K562 (cell line): Measurements from ENCODE around the gene EWSR1. TPM values are rescaled to one million over a fixed set of nuclear protein-coding genes. Genes with fewer than 3 reads are reported as not detected.
A peak's percentile ranks its signal among the peaks of the same experiment; 100 is the strongest.

Experiments
- ATAC-seq: fragments of 200-7000 bp; cut with Tn5 transposase; 3 replicates; pipeline ENCODE4 v1.9.1; 2020; ENCODE audit warnings: moderate library complexity
- BruUV-seq: library from RNA; stranded (reverse); fragments of 400-500 nt; replicated peaks from 2 replicates; lab custom pipeline; 2021; lab: Mats Ljungman, UMichigan
- CTCF ChIA-PET: fragments of 300-600 bp; formaldehyde crosslinking; extraction: SDS; loops from one replicate; lab custom pipeline; 2021; ENCODE audit warnings: low intra/inter-chr PET ratio; lab: Yijun Ruan, JAX
- POLR2A ChIA-PET: fragments of 300-600, 350-650 bp; sonication (Branson Sonifier 250); formaldehyde crosslinking; extraction: SDS; loops from one replicate; lab custom pipeline; 2021; ENCODE audit warnings: antibody characterized with exemption, inconsistent platforms; lab: Yijun Ruan, JAX
- DNase-seq, 4 experiments: peaks; one replicate each; pipeline versions ENCODE4 v3.0.0 to v3.0.0-alpha.2; 2011 to 2018; ENCODE audit warnings: low spot score in 3 of 4, mixed read lengths in 3 of 4; ENCODE audit errors: extremely low read depth in 1 of 4
- FAIRE-seq: peaks from 2 replicates; lab custom pipeline; 2011; peaks lifted over from hg19 to GRCh38; lab: Jason Lieb, UNC
- H2AFZ ChIP-seq: 2 replicates; pipeline ENCODE4 v1.6.0; 2011; ENCODE audit warnings: low read depth, low read length, control low read depth, inconsistent platforms
- H3K27ac ChIP-seq: fragments of 200-600 bp; 3 replicates; pipeline ENCODE4 v1.8.0; 2011; ENCODE audit warnings: low read depth, mild to moderate bottlenecking, control low read depth, inconsistent platforms, low read length, moderate library complexity, mixed read lengths; ENCODE audit errors: extremely low read depth
- H3K27me3 ChIP-seq, 2 experiments: fragments of 300-600 bp in 1 of 2; 2 replicates in 1 of 2; 3 replicates in 1 of 2; pipeline versions ENCODE4 v1.6.0 to v1.8.0; 2011; ENCODE audit warnings: inconsistent platforms in 2 of 2, low read length in 2 of 2, mild to moderate bottlenecking in 1 of 2, mixed read lengths in 1 of 2, moderate library complexity in 1 of 2; ENCODE audit not compliant: control insufficient read depth in 2 of 2, insufficient read depth in 2 of 2
- H3K36me3 ChIP-seq: fragments of 300-600 bp; 3 replicates; pipeline ENCODE4 v1.8.0; 2011; ENCODE audit warnings: mild to moderate bottlenecking, low read length, inconsistent platforms; ENCODE audit not compliant: control insufficient read depth, insufficient read depth
- H3K4me1 ChIP-seq, 2 experiments: fragments of 200-600 bp in 1 of 2; replicated peaks in 1 of 2; 2 replicates in 1 of 2; 3 replicates in 1 of 2; pipeline versions ENCODE4 v1.5.1 to v1.8.0; 2011; ENCODE audit warnings: inconsistent platforms in 2 of 2, low read length in 2 of 2, mild to moderate bottlenecking in 1 of 2, mixed read lengths in 1 of 2, moderate library complexity in 1 of 2; ENCODE audit not compliant: control insufficient read depth in 2 of 2, insufficient read depth in 2 of 2
- H3K4me2 ChIP-seq: 2 replicates; pipeline ENCODE4 v1.6.1; 2011; ENCODE audit warnings: low read length, control low read depth, inconsistent platforms, mixed read lengths; ENCODE audit not compliant: insufficient read depth
- H3K4me3 ChIP-seq: fragments of 200-600 bp; sonication (generic), shearing (Covaris generic); 2 replicates; pipeline ENCODE4 v1.5.1; 2016; ENCODE audit warnings: control low read depth, inconsistent platforms
- H3K79me2 ChIP-seq: fragments of 200-600 bp; 3 replicates; pipeline ENCODE4 v1.8.0; 2011; ENCODE audit warnings: low read length, inconsistent platforms; ENCODE audit not compliant: control insufficient read depth, insufficient read depth
- H3K9ac ChIP-seq, 2 experiments: 2 replicates each; pipeline versions ENCODE4 v1.6.0 to v1.6.1; 2011; ENCODE audit warnings: low read depth in 2 of 2, low read length in 2 of 2, control low read depth in 1 of 2, inconsistent platforms in 1 of 2, mild to moderate bottlenecking in 1 of 2, mixed read lengths in 1 of 2; ENCODE audit not compliant: insufficient read depth in 1 of 2
- H3K9me1 ChIP-seq: one replicate; pipeline ENCODE4 v1.6.0; 2011; ENCODE audit warnings: inconsistent platforms, mild to moderate bottlenecking, low read length, moderate library complexity; ENCODE audit not compliant: control insufficient read depth, insufficient read depth
- H3K9me3 ChIP-seq: replicated peaks from 2 replicates; pipeline ENCODE4 v1.5.1; 2011; ENCODE audit warnings: low read depth, low read length, inconsistent platforms; ENCODE audit not compliant: control insufficient read depth, insufficient read depth
- H4K20me1 ChIP-seq: replicated peaks from 2 replicates; pipeline ENCODE4 v1.6.1; 2011; ENCODE audit warnings: low read length, inconsistent platforms, mixed read lengths; ENCODE audit not compliant: control insufficient read depth, insufficient read depth
- POLR2G ChIP-seq: fragments of 200-400 bp; formaldehyde crosslinking; IDR thresholded peaks from 2 replicates; pipeline ENCODE4 v1.6.1; 2017; ENCODE audit warnings: low read depth, mild to moderate bottlenecking, antibody characterized with exemption, low read length, moderate library complexity
- whole genome bisulfite sequencing: fragments of 100-300 bp; shearing (Covaris generic); methylation state at CpG from one replicate; pipeline ENCODE4 v1.1.6; 2016; ENCODE audit warnings: low coverage, mixed read lengths; ENCODE audit not compliant: insufficient coverage; ENCODE audit errors: missing lambda C conversion rate; 5-methylcytosine and 5-hydroxymethylcytosine counted together
- in situ Hi-C: fragments of 300-500 bp; cut with MboI; formaldehyde crosslinking; loops from 4 replicates; pipeline ENCODE4 v1.15.0; 2018; ENCODE audit warnings: inconsistent platforms, mixed read lengths
- intact Hi-C: fragments of 100-400 bp; cut with micrococcal nuclease; formaldehyde crosslinking; loops from 2 replicates; pipeline ENCODE4 v1.14.2; 2022
- polyA plus RNA-seq, 8 experiments: library from polyadenylated mRNA; depleted of rRNA in 4 of 8; stranded (reverse) in 5 of 8; unstranded in 3 of 8; fragments of >200 nt; fragmentation: Nextera tagmentation in 2 of 8; fragmentation: Illumina TruSeq in 1 of 8; extraction: Ambion mirVana in 2 of 8; extraction: Trizol in 1 of 8; gene quantifications; 2 replicates each; pipeline versions ENCODE4 v1.2.1 to v1.2.3, GENCODE V29; 2011 to 2014; ENCODE audit warnings: inconsistent platforms in 1 of 8, missing spikeins in 1 of 8
- total RNA-seq, 7 experiments: library from RNA; depleted of rRNA in 6 of 7; stranded (reverse); fragments of >200 nt in 6 of 7; fragmentation: Illumina TruSeq in 2 of 7; extraction: Trizol in 2 of 7; gene quantifications; 2 replicates each; pipeline versions ENCODE4 v1.2.1 to v1.2.3, GENCODE V29; 2011 to 2021; ENCODE audit warnings: low replicate concordance in 1 of 7
- TF ChIP-seq, protein P1 (sequence below): fragments of 250-450 bp; sonication (Bioruptor Pico); IDR thresholded peaks from 2 replicates; pipeline ENCODE4 v1.4.0; 2020; ENCODE audit warnings: mild to moderate bottlenecking, moderate library complexity

The EWSR1 gene
- total and polyA plus RNA-seq, 9 of the 15 experiments (the other 6 are each of a cell fraction or from before 2014, with no cell fraction given), result 83.3 to 450 (median 239) TPM

DNA sequence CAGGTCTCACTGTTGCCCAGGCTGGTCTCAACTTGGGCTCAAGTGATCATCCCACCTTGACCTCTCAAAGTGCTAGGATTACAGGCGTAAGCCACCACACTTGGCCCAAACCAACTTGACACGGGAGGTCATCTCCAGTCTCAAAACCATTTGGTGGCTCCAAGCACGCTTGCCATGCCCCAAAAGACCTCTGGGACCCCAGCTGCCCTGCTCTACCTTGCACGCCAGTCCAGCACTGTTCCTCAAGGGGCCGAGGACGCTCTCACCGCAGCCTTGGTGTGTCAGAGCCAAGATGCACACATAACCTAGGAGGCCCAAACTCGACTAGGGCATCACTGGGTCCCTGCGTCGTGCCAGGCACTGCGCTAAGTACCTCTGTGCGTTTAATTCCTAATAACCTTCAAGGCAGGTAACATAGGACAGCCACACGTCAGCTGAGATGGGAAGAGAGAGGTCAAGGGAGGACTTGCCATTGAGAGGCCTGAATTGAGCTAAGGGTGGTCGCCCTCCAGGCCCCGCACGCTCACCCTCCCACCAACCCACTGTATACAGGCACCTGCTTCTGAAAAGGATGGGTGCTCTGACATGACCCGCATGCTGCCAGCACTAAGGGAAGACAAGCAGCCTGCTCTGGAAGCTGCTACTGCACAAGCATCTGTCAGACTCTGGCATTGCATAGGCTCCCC, 33.8 kb downstream of the EWSR1 start:
- H3K27me3 ChIP-seq, result no peaks in the 10 kb centered on the region
- no peaks in the 10 kb centered on the region for H3K9me3 ChIP-seq
- CTCF ChIA-PET, result no interaction called here
- DNase-seq (no peak), FAIRE-seq (no peak), ATAC-seq (no peak)
- H3K9me1 ChIP-seq, result no peaks in the 10 kb centered on the region
- in situ Hi-C loops (no loop called here), intact Hi-C loops (no loop called here)
- no peak overlapping the region for H2AFZ ChIP-seq
- H3K4me2 ChIP-seq, result no peak overlapping the region
- peaks cover 36% of the 10 kb centered on the region for H3K36me3 ChIP-seq
- H3K4me3 ChIP-seq, result no peak overlapping the region
- no peak overlapping the region for H3K9ac ChIP-seq
- no peaks in the 10 kb centered on the region; the same call in 1 of the 2 replicates for H4K20me1 ChIP-seq
- TF ChIP-seq POLR2G, result peak; percentile 51
- TF ChIP-seq, protein P1, sequence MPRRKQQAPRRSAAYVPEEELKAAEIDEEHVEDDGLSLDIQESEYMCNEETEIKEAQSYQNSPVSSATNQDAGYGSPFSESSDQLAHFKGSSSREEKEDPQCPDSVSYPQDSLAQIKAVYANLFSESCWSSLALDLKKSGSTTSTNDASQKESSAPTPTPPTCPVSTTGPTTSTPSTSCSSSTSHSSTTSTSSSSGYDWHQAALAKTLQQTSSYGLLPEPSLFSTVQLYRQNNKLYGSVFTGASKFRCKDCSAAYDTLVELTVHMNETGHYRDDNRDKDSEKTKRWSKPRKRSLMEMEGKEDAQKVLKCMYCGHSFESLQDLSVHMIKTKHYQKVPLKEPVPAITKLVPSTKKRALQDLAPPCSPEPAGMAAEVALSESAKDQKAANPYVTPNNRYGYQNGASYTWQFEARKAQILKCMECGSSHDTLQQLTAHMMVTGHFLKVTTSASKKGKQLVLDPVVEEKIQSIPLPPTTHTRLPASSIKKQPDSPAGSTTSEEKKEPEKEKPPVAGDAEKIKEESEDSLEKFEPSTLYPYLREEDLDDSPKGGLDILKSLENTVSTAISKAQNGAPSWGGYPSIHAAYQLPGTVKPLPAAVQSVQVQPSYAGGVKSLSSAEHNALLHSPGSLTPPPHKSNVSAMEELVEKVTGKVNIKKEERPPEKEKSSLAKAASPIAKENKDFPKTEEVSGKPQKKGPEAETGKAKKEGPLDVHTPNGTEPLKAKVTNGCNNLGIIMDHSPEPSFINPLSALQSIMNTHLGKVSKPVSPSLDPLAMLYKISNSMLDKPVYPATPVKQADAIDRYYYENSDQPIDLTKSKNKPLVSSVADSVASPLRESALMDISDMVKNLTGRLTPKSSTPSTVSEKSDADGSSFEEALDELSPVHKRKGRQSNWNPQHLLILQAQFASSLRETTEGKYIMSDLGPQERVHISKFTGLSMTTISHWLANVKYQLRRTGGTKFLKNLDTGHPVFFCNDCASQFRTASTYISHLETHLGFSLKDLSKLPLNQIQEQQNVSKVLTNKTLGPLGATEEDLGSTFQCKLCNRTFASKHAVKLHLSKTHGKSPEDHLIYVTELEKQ (CRISPR knock-in tag), result no peak
- POLR2A ChIA-PET, result interaction anchor here (0.6 to 1.2 kb wide), 3 partner anchors 16 to 33 kb away, joined by 3 to 6 read pairs (median 4); partner anchors contain the start of gene EWSR1
- H3K79me2 ChIP-seq, result no peaks in the 10 kb centered on the region
- BruUV-seq, result no TSS peak
- WGBS, result 84% methylated on average over 16 of the region's 17 CpGs
- no peak overlapping the region for H3K27ac ChIP-seq
- peaks cover 7 to 50% of the 10 kb centered on the region in 2 experiments for H3K4me1 ChIP-seq
